D721Med (cell line): ENCODE results near the gene KRTAP4-9.
"Not testable (repeated sequence)": the region's sequence is repeated elsewhere in the genome, so short reads cannot be mapped to it uniquely, and the experiment has no call there.

Experiments
- DNase-seq: peaks from one replicate; pipeline ENCODE4 v3.0.0; 2011; ENCODE audit warnings: low spot score; ENCODE audit not compliant: insufficient read length
- FAIRE-seq: peaks from 2 replicates; lab custom pipeline; 2011; peaks lifted over from hg19 to GRCh38; lab: Jason Lieb, UNC
- CTCF ChIP-seq: IDR thresholded peaks from 2 replicates; pipeline ENCODE4 v1.5.1; 2012; ENCODE audit warnings: mild to moderate bottlenecking, control low read depth; ENCODE audit not compliant: insufficient read depth; ENCODE audit errors: missing control alignments

Gene KRTAP4-9

GRCh38 chr17:41103896-41104295, 1.3 kb upstream of the KRTAP4-9 start:
- no peak for TF ChIP-seq CTCF
- FAIRE-seq (no peak), DNase-seq (no peak)

GRCh38 chr17:41104386-41105038, 677 bp upstream of the KRTAP4-9 start:
- not testable (repeated sequence) for FAIRE-seq, DNase-seq

- no peak for TF ChIP-seq CTCF
- FAIRE-seq (no peak), DNase-seq (no peak)
Observed at GRCh38 chr17:41107941-41108450, 2.8 kb downstream of the KRTAP4-9 start.

GRCh38 chr17:41108728-41109386, 3.7 kb downstream of the KRTAP4-9 start:
- DNase-seq, FAIRE-seq: not testable (repeated sequence)

- FAIRE-seq (no peak), DNase-seq (no peak)
- TF ChIP-seq CTCF = no peak
Observed at GRCh38 chr17:41111151-41111885, 6.1 kb downstream of the KRTAP4-9 start.

- FAIRE-seq (no peak), DNase-seq (no peak)
- TF ChIP-seq CTCF = no peak
Observed at GRCh38 chr17:41116297-41116696, 11.1 kb downstream of the KRTAP4-9 start.

GRCh38 chr17:41117846-41118386, 12.7 kb downstream of the KRTAP4-9 start, which contains the start of gene KRTAP4-11:
Gene KRTAP4-11 (minus strand): TSS chr17:41118373. CDS start chr17:41118315, 58 bp downstream.
- DNase-seq, FAIRE-seq: not testable (repeated sequence)

- FAIRE-seq = no peak
- no peak for DNase-seq
- TF ChIP-seq CTCF = no peak
Observed at GRCh38 chr17:41118721-41119120, 13.5 kb downstream of the KRTAP4-9 start.

- not testable (repeated sequence) for DNase-seq, FAIRE-seq
Observed at GRCh38 chr17:41119696-41120690, 14.8 kb downstream of the KRTAP4-9 start.
